Neural cell (in vitro differentiated cells): Measurements from ENCODE around the gene SLC36A2.

ENCODE experiments used
- POLR2AphosphoS5 ChIP-seq: IDR thresholded peaks from 2 replicates; pipeline ENCODE4 v1.6.1; 2012
- REST ChIP-seq: IDR thresholded peaks from 2 replicates; pipeline ENCODE4 v1.6.1; 2012; ENCODE audit warnings: borderline replicate concordance
- TAF1 ChIP-seq: IDR thresholded peaks from 2 replicates; pipeline ENCODE4 v1.6.1; 2012; ENCODE audit warnings: low read depth
- TF ChIP-seq, protein P1 (sequence below): fragments of 450-650 bp; IDR thresholded peaks from 2 replicates; pipeline ENCODE4 v1.5.1; 2014; ENCODE audit warnings: antibody characterized with exemption, mild to moderate bottlenecking, moderate library complexity; ENCODE audit not compliant: poor library complexity, severe bottlenecking

GRCh38 chr5:151286246-151286645 lies 61.1 kb downstream of the SLC36A2 start:
- TF ChIP-seq, protein P1, sequence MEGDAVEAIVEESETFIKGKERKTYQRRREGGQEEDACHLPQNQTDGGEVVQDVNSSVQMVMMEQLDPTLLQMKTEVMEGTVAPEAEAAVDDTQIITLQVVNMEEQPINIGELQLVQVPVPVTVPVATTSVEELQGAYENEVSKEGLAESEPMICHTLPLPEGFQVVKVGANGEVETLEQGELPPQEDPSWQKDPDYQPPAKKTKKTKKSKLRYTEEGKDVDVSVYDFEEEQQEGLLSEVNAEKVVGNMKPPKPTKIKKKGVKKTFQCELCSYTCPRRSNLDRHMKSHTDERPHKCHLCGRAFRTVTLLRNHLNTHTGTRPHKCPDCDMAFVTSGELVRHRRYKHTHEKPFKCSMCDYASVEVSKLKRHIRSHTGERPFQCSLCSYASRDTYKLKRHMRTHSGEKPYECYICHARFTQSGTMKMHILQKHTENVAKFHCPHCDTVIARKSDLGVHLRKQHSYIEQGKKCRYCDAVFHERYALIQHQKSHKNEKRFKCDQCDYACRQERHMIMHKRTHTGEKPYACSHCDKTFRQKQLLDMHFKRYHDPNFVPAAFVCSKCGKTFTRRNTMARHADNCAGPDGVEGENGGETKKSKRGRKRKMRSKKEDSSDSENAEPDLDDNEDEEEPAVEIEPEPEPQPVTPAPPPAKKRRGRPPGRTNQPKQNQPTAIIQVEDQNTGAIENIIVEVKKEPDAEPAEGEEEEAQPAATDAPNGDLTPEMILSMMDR = no peak
- TF ChIP-seq REST = no peak
- no peak for TF ChIP-seq TAF1
- TF ChIP-seq POLR2AphosphoS5 = no peak
